ENCODE measurements around the gene GBF1. TPM values are rescaled to one million over a fixed set of nuclear protein-coding genes. Genes with fewer than 3 reads are reported as not detected.

GBF1 gene
- total and polyA plus RNA-seq, 2 of the 13 experiments (the other 11 are each of a cell fraction or from before 2014, with no cell fraction given), result 17.1 to 21.9 TPM

DNA sequence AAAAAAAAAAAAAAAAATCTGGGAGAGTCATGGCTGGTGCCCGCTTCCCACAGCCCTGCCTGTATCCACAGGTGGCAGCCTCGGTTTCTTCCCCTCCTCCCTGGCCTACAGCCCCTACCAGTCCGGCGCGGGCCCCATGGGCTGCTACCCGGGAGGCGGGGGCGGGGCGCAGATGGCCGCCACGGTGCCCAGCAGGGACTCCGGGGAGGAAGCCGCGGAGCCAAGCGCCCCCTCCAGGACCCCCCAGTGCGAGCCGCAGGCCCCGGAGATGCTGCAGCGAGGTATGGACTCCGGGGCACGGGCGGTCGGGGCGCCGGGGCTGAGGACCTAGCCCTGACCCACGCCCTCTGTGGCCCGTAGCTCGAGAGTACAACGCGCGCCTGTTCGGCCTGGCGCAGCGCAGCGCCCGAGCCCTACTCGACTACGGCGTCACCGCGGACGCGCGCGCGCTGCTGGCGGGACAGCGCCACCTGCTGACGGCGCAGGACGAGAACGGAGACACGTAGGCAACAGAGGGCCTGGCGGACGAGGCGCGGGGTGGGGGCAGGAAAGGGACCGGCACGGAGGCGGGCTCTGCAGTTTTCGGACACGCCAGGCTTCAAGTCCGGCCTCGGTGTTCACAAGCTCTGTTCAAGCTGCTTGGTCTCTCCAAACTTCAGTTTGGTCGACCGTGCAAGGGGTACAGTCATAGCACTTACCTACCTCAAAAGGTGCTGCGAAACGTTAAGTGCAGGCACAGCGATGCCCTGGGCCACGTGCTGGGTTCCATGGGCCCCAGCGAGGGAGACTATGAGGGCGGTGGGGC is 154.1 kb downstream of the GBF1 start (continued):
- peak; percentile 48; the same call in 1 of the 2 replicates for TF ChIP-seq HNF4A (CRISPR knock-in tag; IDR thresholded peaks at IDR 0.05)
- TF ChIP-seq TP53 (CRISPR knock-in tag; conservative IDR thresholded peaks at IDR 0.05), result no peak
- TF ChIP-seq, protein P1, sequence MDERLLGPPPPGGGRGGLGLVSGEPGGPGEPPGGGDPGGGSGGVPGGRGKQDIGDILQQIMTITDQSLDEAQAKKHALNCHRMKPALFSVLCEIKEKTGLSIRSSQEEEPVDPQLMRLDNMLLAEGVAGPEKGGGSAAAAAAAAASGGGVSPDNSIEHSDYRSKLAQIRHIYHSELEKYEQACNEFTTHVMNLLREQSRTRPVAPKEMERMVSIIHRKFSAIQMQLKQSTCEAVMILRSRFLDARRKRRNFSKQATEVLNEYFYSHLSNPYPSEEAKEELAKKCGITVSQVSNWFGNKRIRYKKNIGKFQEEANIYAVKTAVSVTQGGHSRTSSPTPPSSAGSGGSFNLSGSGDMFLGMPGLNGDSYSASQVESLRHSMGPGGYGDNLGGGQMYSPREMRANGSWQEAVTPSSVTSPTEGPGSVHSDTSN (CRISPR knock-in tag; IDR thresholded peaks at IDR 0.05), result no peak
- peak; percentile 68 for TF ChIP-seq TAF1 (CRISPR knock-in tag; IDR thresholded peaks at IDR 0.05)
- no peak for TF ChIP-seq ZSCAN22 (CRISPR knock-in tag; IDR thresholded peaks at IDR 0.05)
- TF ChIP-seq, protein P2, sequence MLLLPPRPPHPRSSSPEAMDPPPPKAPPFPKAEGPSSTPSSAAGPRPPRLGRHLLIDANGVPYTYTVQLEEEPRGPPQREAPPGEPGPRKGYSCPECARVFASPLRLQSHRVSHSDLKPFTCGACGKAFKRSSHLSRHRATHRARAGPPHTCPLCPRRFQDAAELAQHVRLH (CRISPR knock-in tag; IDR thresholded peaks at IDR 0.05; ENCODE audit: borderline replicate concordance, low read depth), result peak; percentile 92
- peak; percentile 62 for TF ChIP-seq GATAD2A (CRISPR knock-in tag; IDR thresholded peaks at IDR 0.05)
- TF ChIP-seq SMARCC2 (IDR thresholded peaks at IDR 0.05), result no peak
- TF ChIP-seq, protein P3, sequence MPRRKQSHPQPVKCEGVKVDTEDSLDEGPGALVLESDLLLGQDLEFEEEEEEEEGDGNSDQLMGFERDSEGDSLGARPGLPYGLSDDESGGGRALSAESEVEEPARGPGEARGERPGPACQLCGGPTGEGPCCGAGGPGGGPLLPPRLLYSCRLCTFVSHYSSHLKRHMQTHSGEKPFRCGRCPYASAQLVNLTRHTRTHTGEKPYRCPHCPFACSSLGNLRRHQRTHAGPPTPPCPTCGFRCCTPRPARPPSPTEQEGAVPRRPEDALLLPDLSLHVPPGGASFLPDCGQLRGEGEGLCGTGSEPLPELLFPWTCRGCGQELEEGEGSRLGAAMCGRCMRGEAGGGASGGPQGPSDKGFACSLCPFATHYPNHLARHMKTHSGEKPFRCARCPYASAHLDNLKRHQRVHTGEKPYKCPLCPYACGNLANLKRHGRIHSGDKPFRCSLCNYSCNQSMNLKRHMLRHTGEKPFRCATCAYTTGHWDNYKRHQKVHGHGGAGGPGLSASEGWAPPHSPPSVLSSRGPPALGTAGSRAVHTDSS (CRISPR knock-in tag; conservative IDR thresholded peaks at IDR 0.05), result no peak
- TF ChIP-seq CHD4 (IDR thresholded peaks at IDR 0.05; ENCODE audit: borderline replicate concordance, low read length), result no peak
- peak; percentile 38; the same call in 1 of the 2 replicates for TF ChIP-seq KLF12 (CRISPR knock-in tag; IDR thresholded peaks at IDR 0.05; ENCODE audit: borderline replicate concordance)
- peak; percentile 77; the same call in 1 of the 2 replicates for TF ChIP-seq NFKBIZ (CRISPR knock-in tag; IDR thresholded peaks at IDR 0.05)
- no peak for TF ChIP-seq KLF13 (CRISPR knock-in tag; IDR thresholded peaks at IDR 0.05)
- peak; percentile 73 for TF ChIP-seq ZNF317 (CRISPR knock-in tag; IDR thresholded peaks at IDR 0.05)
- TF ChIP-seq PHF21A (CRISPR knock-in tag; IDR thresholded peaks at IDR 0.05), result peak; percentile 30
- no peak for TF ChIP-seq ZNF761 (CRISPR knock-in tag; conservative IDR thresholded peaks at IDR 0.05)
- TF ChIP-seq ISX (CRISPR knock-in tag; conservative IDR thresholded peaks at IDR 0.05), result no peak
- no peak for TF ChIP-seq FOXA1 (IDR thresholded peaks at IDR 0.05)
- peak; percentile 61 for TF ChIP-seq FOXA1 (CRISPR knock-in tag; IDR thresholded peaks at IDR 0.05)
- no peak for TF ChIP-seq MLLT10 (CRISPR knock-in tag; IDR thresholded peaks at IDR 0.05)
- peak; percentile 73; the same call in 1 of the 2 replicates for TF ChIP-seq TOPORS (CRISPR knock-in tag; IDR thresholded peaks at IDR 0.05)
- TF ChIP-seq, protein P4, sequence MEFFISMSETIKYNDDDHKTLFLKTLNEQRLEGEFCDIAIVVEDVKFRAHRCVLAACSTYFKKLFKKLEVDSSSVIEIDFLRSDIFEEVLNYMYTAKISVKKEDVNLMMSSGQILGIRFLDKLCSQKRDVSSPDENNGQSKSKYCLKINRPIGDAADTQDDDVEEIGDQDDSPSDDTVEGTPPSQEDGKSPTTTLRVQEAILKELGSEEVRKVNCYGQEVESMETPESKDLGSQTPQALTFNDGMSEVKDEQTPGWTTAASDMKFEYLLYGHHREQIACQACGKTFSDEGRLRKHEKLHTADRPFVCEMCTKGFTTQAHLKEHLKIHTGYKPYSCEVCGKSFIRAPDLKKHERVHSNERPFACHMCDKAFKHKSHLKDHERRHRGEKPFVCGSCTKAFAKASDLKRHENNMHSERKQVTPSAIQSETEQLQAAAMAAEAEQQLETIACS (CRISPR knock-in tag; IDR thresholded peaks at IDR 0.05), result peak; percentile 100
- peak; percentile 63 for TF ChIP-seq FOXA3 (CRISPR knock-in tag; IDR thresholded peaks at IDR 0.05)
- TF ChIP-seq ZMYM2 (CRISPR knock-in tag; IDR thresholded peaks at IDR 0.05), result 0 out of 2 replicates have a peak, but pooled peaks have one; percentile 49
- TF ChIP-seq, protein P5, sequence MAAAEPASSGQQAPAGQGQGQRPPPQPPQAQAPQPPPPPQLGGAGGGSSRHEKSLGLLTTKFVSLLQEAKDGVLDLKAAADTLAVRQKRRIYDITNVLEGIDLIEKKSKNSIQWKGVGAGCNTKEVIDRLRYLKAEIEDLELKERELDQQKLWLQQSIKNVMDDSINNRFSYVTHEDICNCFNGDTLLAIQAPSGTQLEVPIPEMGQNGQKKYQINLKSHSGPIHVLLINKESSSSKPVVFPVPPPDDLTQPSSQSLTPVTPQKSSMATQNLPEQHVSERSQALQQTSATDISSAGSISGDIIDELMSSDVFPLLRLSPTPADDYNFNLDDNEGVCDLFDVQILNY (CRISPR knock-in tag; conservative IDR thresholded peaks at IDR 0.05), result peak; percentile 66; the same call in 1 of the 2 replicates
- TF ChIP-seq ZNF772 (CRISPR knock-in tag; IDR thresholded peaks at IDR 0.05), result peak; percentile 93
- no peak for TF ChIP-seq SNAI1 (CRISPR knock-in tag; IDR thresholded peaks at IDR 0.05; ENCODE audit: borderline replicate concordance)
- peak; percentile 59; the same call in 1 of the 2 replicates for TF ChIP-seq HES4 (CRISPR knock-in tag; IDR thresholded peaks at IDR 0.05; ENCODE audit: borderline replicate concordance)
- TF ChIP-seq SMAD3 (CRISPR knock-in tag; IDR thresholded peaks at IDR 0.05), result no peak
